WTC11 (cell line): Measurements from ENCODE around the gene CXCL10.

Experiments used
- CREB1 ChIP-seq: sonication (generic); formaldehyde crosslinking; IDR thresholded peaks from 2 replicates; pipeline ENCODE4 v1.8.0; 2023; ENCODE audit warnings: mild to moderate bottlenecking, missing genetic modification reagents
- CTCF ChIP-seq: fragments of 200-600 bp; IDR thresholded peaks from 2 replicates; pipeline ENCODE4 v1.8.0; 2022; ENCODE audit warnings: antibody characterized with exemption
- ZSCAN18 ChIP-seq: fragments of 250-450 bp; sonication (Bioruptor Pico); IDR thresholded peaks from 2 replicates; pipeline ENCODE4 v2.1.2; 2022; ENCODE audit warnings: mild to moderate bottlenecking, moderate library complexity

GRCh38 chr4:76022031-76022430 is 1.3 kb downstream of the CXCL10 start:
- TF ChIP-seq CTCF = no peak
- TF ChIP-seq CREB1 (CRISPR knock-in tag) = no peak
- TF ChIP-seq ZSCAN18 = no peak
